ENCODE measurements around the gene KRTAP16-1.

KRTAP16-1 gene

DNA sequence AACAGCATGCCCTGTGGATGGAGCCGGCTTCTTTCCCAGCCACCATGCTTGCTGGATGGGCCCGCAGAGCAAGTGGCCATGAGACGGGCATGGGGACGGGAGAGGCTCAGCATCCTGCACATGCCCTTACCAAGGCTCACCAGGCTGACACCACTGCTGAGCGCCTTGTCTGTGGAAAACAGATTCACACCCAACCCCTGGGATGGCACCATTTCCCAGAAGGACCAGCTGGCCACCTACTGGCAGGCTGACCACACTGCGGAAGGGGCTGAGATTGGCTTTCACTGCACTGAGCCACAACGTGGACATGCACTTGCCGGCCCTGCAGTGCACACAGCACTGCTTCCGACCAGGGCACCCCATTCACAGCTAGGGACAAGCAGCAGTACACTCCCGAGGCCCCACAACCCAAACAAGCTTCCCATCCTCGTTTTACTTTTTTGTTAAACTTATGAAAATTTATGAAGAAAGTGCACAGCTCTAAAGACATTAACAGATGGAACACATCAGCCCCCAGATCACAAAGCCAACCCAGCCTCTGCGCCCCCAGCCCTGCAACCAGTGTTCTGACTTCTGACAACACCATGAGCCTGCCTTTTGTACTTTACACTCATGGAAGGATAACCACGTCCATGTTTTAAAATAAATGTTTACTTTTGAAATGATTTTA lies 20.3 kb upstream of the KRTAP16-1 start:
- DNase-seq (ENCODE audit: low read depth), result no peak
- no peak overlapping the region for H3K4me3 ChIP-seq (ENCODE audit: low read depth, low read length)
- peak; percentile 46 for TF ChIP-seq CTCF (IDR thresholded peaks at IDR 0.05; ENCODE audit: low read depth, low read length, missing control alignments)

GRCh38 chr17:41328207-41328606 lies 19.1 kb upstream of the KRTAP16-1 start:
- H3K4me3 ChIP-seq (ENCODE audit: low read depth, low read length), result no peak overlapping the region
- no peak for TF ChIP-seq CTCF (IDR thresholded peaks at IDR 0.05; ENCODE audit: low read depth, low read length, missing control alignments)

DNA sequence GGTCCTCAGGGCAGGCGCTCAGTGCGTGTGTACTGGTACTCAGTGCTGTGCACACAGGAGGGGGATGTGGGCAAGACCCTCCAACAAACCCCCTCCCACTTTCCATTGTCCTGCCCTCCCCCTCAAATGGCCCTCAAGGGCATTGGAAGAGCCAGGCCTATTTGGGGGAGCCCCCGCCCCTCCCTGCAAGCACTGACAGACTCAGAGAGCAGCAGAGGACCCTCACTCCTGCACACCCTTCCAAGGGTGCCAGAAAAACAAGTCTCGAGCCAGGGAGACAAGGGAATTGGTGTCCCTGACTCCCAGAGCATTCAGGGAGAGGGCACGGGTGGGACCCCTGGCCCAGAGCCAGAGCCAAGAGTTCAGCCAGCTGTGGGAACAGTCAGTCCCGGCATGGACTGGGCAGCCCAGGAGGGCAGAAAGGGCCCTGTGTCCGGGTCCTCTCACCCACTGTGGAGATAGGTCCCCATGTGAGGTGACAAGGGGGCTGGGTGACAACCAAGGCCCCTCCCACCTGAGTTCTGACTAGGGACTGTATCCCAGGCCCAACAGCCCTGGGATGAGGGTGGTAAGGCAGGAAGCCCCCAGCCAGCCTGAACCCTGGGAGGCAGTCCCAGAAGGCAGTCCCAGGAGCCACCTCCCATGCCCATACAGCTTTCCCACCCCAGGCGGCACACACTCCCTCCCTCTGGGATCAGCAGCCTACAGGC lies 18.5 kb upstream of the KRTAP16-1 start:
- TF ChIP-seq CTCF (IDR thresholded peaks at IDR 0.05; ENCODE audit: low read depth, low read length, missing control alignments), result no peak
- no peak overlapping the region for H3K4me3 ChIP-seq (ENCODE audit: low read depth, low read length)
- no peak for DNase-seq (ENCODE audit: low read depth)

More at GRCh38 chr17:41328207-41328606, 19.1 kb upstream of the KRTAP16-1 start:
- no peak for DNase-seq (ENCODE audit: low read depth)

GRCh38 chr17:41326173-41327145 lies 17.4 kb upstream of the KRTAP16-1 start:
- H3K4me3 ChIP-seq (ENCODE audit: low read depth, low read length), result no peak overlapping the region
- no peak for TF ChIP-seq CTCF (IDR thresholded peaks at IDR 0.05; ENCODE audit: low read depth, low read length, missing control alignments)
- no peak for DNase-seq (ENCODE audit: low read depth)

DNA sequence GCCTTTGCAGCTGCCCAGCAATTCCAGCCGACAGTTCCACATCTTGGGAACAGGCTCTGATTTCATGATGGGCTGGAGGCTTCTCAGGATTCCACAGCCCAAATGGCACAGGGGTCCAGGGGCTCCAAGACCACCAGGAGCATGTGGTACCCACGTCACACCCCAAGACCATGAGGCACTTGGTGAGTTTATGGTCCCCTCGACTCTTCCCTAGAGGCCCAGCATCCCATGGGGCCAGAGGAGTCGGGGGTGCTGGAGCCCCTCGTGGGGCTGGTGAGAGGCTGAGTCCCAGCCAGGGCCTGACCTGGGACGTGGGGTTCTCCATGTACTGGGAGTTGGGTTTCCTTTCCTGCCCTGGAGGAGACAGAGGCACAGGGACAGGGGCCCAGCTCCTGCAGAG lies 16.5 kb upstream of the KRTAP16-1 start:
- no peak for DNase-seq (ENCODE audit: low read depth)
- no peak overlapping the region for H3K4me3 ChIP-seq (ENCODE audit: low read depth, low read length)
- TF ChIP-seq CTCF (IDR thresholded peaks at IDR 0.05; ENCODE audit: low read depth, low read length, missing control alignments), result no peak

- no peak for TF ChIP-seq CTCF (IDR thresholded peaks at IDR 0.05; ENCODE audit: low read depth, low read length, missing control alignments)
- DNase-seq (ENCODE audit: low read depth), result no peak
- no peak overlapping the region for H3K4me3 ChIP-seq (ENCODE audit: low read depth, low read length)
Observed at GRCh38 chr17:41325126-41325525, 16.0 kb upstream of the KRTAP16-1 start.
